ENCODE data around the gene MYBPC2.
A peak's percentile ranks its signal among the peaks of the same experiment; 100 is the strongest.
"Not testable (repeated sequence)": the region's sequence is repeated elsewhere in the genome, so short reads cannot be mapped to it uniquely, and the experiment has no call there.

Gene MYBPC2

DNA sequence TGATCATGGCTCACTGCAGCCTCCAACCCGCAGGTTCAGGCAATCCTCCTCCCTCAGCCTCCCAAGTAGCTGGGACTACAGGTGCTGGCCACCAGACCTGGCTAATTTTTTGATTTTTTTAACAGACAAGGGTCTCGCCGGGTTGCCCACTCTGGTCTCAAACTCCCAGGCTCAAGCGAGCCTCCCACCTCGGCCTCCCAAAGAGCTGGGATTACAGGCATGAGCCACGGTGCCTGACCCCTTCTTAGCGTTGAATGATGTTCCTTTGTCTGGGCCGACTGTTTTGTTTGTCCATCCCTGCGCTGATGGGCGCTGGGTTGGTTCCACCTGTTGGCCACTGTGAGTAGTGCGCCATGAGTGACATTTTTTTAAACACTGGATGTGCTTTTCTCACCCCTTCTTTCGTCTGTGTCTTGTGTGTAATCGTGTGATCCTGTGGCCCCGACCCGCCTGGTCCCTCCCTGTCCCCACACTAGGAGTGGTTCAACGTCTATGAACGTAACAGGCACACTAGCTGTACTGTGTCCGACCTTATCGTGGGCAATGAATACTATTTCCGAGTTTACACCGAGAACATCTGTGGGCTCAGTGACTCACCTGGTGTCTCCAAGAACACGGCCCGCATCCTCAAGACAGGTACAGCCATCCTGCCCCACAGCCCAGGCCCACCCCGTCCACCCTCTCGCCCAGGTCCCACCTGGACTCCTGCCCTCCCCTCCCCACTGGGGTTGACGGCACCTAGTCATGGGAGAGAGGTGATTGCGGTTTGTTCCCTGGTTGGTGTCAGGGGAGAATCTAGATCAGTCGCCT lies 28.6 kb downstream of the MYBPC2 start:
- no peaks in the 10 kb centered on the region for H3K9me3 ChIP-seq (ENCODE audit: low read length)
- H2AFZ ChIP-seq (ENCODE audit: low read depth, low read length) = no peak overlapping the region
- no peaks in the 10 kb centered on the region for H3K36me3 ChIP-seq (ENCODE audit: insufficient read depth, low read length)
- no peaks in the 10 kb centered on the region for H3K27me3 ChIP-seq (ENCODE audit: insufficient read depth, low read length)
- peaks cover 15% of the 10 kb centered on the region for H3K4me1 ChIP-seq (ENCODE audit: insufficient read depth, low read length)
- H3K4me3 ChIP-seq (ENCODE audit: low read length) = no peak overlapping the region

DNA sequence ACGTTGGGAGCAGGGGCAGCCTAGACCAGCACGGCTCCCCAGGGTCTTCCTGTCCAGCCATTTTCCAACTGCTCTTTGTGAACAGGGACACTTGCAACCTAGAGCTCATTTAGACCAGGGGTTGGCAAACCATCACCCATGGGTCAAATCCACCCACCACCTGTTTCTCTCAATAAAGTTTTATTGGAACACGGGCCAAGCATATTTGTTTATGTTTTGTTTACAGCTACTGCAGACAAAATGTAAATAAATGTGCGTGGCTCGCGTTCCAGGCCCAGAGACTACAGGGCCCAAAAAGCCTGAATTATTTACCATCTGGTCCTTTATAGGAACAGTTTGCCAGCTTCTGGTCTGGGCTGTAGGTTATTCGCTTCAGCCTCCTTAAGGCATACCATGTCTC lies 30.3 kb downstream of the MYBPC2 start:
- H3K9me3 ChIP-seq (ENCODE audit: low read length) = no peaks in the 10 kb centered on the region
- no peaks in the 10 kb centered on the region for H3K36me3 ChIP-seq (ENCODE audit: insufficient read depth, low read length)
- no peak overlapping the region for H2AFZ ChIP-seq (ENCODE audit: low read depth, low read length)
- no peak overlapping the region for H3K4me3 ChIP-seq (ENCODE audit: low read length)
- H3K27me3 ChIP-seq (ENCODE audit: insufficient read depth, low read length) = no peaks in the 10 kb centered on the region
- peaks cover 23% of the 10 kb centered on the region for H3K4me1 ChIP-seq (ENCODE audit: insufficient read depth, low read length)

DNA sequence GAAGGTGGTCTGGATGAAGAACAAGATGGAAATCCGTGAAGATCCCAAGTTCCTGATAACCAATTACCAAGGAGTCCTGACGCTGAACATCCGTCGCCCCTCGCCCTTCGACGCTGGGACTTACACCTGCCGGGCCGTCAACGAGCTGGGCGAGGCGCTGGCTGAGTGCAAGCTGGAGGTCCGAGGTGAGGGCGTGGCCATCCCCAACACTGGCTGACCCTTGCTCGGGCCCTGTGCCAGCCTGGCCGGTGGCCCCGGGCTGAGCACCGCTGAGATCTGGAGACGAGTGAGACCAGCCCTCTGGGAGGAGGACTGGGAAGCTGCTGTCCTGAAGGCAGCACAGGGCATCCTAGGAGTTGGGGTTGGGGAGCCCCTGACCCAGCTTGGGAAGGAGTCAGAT lies 31.7 kb downstream of the MYBPC2 start:
- Histone ChIP-seq H2AFZ (ENCODE audit: low read depth, low read length) (no peak overlapping the region), H3K36me3 (ENCODE audit: insufficient read depth, low read length) (no peaks in the 10 kb centered on the region), H3K4me1 (ENCODE audit: insufficient read depth, low read length) (peaks cover 23% of the 10 kb centered on the region), H3K4me3 (ENCODE audit: low read length) (no peak overlapping the region), H3K9me3 (ENCODE audit: low read length) (no peaks in the 10 kb centered on the region), H3K27me3 (ENCODE audit: insufficient read depth, low read length) (no peaks in the 10 kb centered on the region)

DNA sequence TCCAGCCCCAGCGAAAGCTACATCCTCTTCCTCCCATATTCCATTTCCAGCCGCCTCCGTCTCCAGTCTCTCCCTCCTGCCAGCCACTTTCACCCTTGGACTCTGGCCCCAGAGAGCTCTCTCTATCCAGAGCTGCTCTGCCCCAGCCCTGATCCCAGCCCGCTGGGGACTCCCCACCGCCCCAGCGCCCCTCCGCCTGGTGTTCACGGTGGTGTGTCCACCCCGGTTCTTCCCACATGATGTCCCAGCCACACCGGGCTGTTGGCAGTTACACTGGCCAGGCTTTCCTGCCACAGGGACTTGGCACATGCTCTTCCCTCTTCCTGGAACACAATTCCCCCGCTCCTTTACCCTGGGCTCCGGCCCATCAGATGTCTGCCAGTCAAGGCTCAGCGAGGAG lies 32.3 kb downstream of the MYBPC2 start:
- Histone ChIP-seq H3K36me3 (ENCODE audit: insufficient read depth, low read length) (no peaks in the 10 kb centered on the region), H3K27me3 (ENCODE audit: insufficient read depth, low read length) (no peaks in the 10 kb centered on the region), H2AFZ (ENCODE audit: low read depth, low read length) (no peak overlapping the region), H3K9me3 (ENCODE audit: low read length) (no peaks in the 10 kb centered on the region), H3K4me1 (ENCODE audit: insufficient read depth, low read length) (peaks cover 23% of the 10 kb centered on the region), H3K4me3 (ENCODE audit: low read length) (no peak overlapping the region)

DNA sequence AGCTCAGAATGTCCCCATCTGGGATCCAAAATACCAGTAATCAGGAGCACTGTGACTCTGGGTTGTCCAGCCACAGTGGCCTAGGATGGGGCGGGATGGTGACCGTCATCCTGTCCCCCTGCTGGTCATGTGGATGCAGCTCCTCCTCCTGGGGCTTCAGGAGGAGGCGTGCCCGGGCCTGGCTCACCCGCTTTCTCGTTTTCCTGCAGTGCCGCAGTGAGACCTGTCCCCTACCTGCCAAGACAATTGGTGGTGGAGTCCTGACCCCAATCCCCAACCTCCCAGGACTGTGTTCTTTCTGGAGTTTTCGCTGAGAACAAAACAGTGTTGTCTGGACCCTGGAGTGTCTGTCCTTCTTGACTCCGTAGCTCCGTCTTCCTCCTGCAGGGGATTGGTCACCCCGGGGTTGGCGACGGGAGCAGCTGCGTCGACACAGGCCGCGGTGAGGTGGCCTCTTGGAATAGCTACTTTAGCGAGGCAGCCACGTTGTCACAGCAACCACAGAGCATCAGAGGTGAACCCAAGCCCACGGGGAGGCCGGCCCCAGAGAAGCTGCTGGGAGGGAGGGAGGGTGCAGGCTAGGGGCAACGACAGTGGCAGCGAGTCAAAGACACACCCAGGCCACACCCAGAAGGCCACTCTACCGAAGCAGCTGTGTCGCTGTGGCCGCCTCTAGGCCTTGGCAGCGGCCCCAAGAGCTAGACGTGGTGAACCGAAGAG lies 33.5 kb downstream of the MYBPC2 start:
- peaks cover 15% of the 10 kb centered on the region for H3K4me1 ChIP-seq (ENCODE audit: insufficient read depth, low read length)
- no peaks in the 10 kb centered on the region for H3K36me3 ChIP-seq (ENCODE audit: insufficient read depth, low read length)
- H3K9me3 ChIP-seq (ENCODE audit: low read length) = no peaks in the 10 kb centered on the region
- H3K4me3 ChIP-seq (ENCODE audit: low read length) = peak overlapping the region; percentile 1
- H3K27me3 ChIP-seq (ENCODE audit: insufficient read depth, low read length) = no peaks in the 10 kb centered on the region
- H2AFZ ChIP-seq (ENCODE audit: low read depth, low read length) = no peak overlapping the region

DNA sequence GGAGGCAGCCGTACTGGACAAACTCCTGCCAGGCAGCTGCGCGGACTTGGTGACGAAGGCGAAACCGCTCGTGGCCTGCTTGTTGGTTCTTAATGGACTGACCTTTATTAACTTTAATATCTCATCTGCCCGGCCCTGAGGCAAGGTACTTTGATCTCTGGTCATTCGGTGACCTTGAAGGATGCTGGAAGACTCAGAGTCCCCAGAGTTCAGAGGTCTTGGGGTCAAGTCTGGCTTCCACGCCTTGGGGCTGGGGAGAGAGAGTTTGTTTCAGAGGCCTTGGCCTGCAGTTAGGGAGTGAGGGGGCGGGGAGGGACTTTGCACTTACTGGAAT lies 34.0 kb downstream of the MYBPC2 start:
- no peak overlapping the region for H3K4me3 ChIP-seq (ENCODE audit: low read length)
- H3K27me3 ChIP-seq (ENCODE audit: insufficient read depth, low read length) = no peaks in the 10 kb centered on the region
- H2AFZ ChIP-seq (ENCODE audit: low read depth, low read length) = no peak overlapping the region
- peaks cover 15% of the 10 kb centered on the region for H3K4me1 ChIP-seq (ENCODE audit: insufficient read depth, low read length)
- no peaks in the 10 kb centered on the region for H3K9me3 ChIP-seq (ENCODE audit: low read length)
- H3K36me3 ChIP-seq (ENCODE audit: insufficient read depth, low read length) = no peaks in the 10 kb centered on the region

DNA sequence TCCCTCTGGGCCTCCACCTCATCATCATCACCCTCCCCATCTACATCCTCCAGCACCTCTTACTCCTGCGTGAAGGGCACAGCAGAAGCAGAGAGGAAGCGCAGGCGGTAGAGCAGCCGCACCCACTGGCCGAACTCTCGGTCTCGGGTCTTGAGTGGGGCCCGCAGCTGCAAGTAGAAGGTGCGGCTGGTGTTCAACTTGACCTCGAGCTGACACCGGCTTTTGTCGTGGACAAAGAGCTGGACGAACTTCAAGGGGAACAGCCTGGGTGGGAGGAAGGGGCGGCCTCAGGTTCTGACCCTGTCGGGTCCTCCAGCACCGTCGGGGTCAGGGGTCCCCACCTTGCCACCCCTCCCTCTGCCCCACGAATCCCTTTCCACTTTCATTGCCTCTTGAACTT lies 34.9 kb downstream of the MYBPC2 start:
- H3K36me3 ChIP-seq (ENCODE audit: insufficient read depth, low read length) = no peaks in the 10 kb centered on the region
- H3K4me3 ChIP-seq (ENCODE audit: low read length) = no peak overlapping the region
- no peaks in the 10 kb centered on the region for H3K9me3 ChIP-seq (ENCODE audit: low read length)
- H3K27me3 ChIP-seq (ENCODE audit: insufficient read depth, low read length) = no peaks in the 10 kb centered on the region
- H2AFZ ChIP-seq (ENCODE audit: low read depth, low read length) = no peak overlapping the region
- H3K4me1 ChIP-seq (ENCODE audit: insufficient read depth, low read length) = peaks cover 15% of the 10 kb centered on the region

DNA sequence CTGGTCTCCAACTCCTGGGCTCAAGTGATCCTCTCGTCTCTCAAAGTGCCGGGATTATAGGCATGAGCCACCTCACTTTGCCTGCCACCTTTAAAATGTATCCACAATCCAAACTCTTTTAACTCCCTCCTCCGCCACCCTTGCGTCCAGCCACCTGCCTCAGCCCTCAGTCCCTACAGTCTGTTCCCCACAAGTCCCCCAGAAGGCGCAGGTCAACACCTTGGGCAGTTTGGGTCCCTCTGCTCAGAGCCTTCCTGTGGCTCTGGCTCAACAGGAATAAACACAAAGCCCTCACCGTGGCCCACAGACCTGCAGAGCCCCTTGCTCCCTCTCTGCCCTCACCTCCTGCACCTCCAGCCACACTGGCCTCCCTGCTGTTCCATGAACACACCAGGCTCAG lies 36.1 kb downstream of the MYBPC2 start:
- Histone ChIP-seq H3K9me3 (ENCODE audit: low read length) (no peaks in the 10 kb centered on the region), H2AFZ (ENCODE audit: low read depth, low read length) (no peak overlapping the region), H3K4me3 (ENCODE audit: low read length) (no peak overlapping the region), H3K27me3 (ENCODE audit: insufficient read depth, low read length) (no peaks in the 10 kb centered on the region), H3K4me1 (ENCODE audit: insufficient read depth, low read length) (peaks cover 15% of the 10 kb centered on the region), H3K36me3 (ENCODE audit: insufficient read depth, low read length) (no peaks in the 10 kb centered on the region)

DNA sequence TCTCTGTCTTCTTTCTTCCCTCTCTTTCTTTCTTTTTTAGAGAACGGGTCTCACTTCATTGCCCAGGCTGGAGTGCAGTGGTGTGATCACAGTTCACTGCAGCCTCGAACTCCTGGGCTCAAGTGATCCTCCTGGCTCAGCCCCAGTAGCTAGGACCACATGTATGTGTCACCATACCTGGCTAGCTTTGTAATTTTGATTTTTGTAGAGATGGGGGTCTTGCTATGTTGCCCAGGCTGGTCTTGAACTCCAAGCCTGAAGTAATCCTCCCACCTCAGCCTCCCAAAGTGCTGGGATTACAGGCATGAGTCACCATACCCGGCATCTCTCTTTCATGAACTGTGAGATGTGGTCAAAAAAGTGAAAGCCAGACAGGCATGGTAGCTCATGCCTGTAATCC lies 40.6 kb downstream of the MYBPC2 start:
- not testable (repeated sequence) for H3K36me3 ChIP-seq (ENCODE audit: insufficient read depth, low read length); H3K9me3 ChIP-seq (ENCODE audit: low read length); H3K27me3 ChIP-seq (ENCODE audit: insufficient read depth, low read length); H3K4me1 ChIP-seq (ENCODE audit: insufficient read depth, low read length); H3K4me3 ChIP-seq (ENCODE audit: low read length); H2AFZ ChIP-seq (ENCODE audit: low read depth, low read length)

DNA sequence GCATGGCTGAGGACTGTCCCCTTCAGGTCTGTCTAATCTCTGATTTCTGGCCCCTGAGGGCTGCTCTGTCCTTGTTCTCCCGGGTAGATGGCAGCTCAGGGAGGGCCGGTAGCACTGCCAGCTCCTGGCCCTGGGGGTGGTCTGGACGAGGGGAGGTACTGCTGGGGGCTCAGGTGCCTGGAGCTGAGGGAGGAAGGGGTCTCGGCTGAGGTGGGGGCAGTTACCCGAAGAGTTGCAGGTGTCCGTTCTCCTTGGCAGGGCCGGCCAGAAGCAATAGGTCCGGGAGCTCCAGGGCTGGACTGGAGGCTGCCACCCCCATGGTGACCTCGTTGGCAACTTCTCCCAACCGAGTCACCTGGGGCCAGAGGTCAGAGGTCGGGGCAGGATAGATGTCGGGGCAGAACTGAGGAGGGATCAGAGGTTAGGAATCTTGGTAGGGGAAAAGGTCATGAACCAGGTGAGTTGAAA lies 42.4 kb downstream of the MYBPC2 start:
- H2AFZ ChIP-seq (ENCODE audit: low read depth, low read length) = no peak overlapping the region
- no peaks in the 10 kb centered on the region for H3K27me3 ChIP-seq (ENCODE audit: insufficient read depth, low read length)
- H3K36me3 ChIP-seq (ENCODE audit: insufficient read depth, low read length) = peaks cover 12% of the 10 kb centered on the region
- H3K4me3 ChIP-seq (ENCODE audit: low read length) = no peak overlapping the region
- peaks cover 5% of the 10 kb centered on the region for H3K4me1 ChIP-seq (ENCODE audit: insufficient read depth, low read length)
- H3K9me3 ChIP-seq (ENCODE audit: low read length) = peaks cover 23% of the 10 kb centered on the region

- no peak overlapping the region for H3K4me3 ChIP-seq (ENCODE audit: low read length)
Measured at GRCh38 chr19:50475736-50476223, 43.1 kb downstream of the MYBPC2 start.

GRCh38 chr19:50476224-50476906 lies 43.7 kb downstream of the MYBPC2 start, which contains the start of the genes EMC10 and GARIN5A:
TSS of gene EMC10 (plus strand) at chr19:50476507. CDS start at chr19:50476545, 38 bp downstream.
TSS of gene GARIN5A (minus strand) at chr19:50476848. CDS start at chr19:50476388, 460 bp downstream.
- H3K4me3 ChIP-seq (ENCODE audit: low read length) = peak within 1 kb of the TSS; percentile 70
- peaks cover 23% of the 10 kb centered on the region for H3K9me3 ChIP-seq (ENCODE audit: low read length)
- H3K27me3 ChIP-seq (ENCODE audit: insufficient read depth, low read length) = no peaks in the 10 kb centered on the region
- peaks cover 12% of the 10 kb centered on the region for H3K36me3 ChIP-seq (ENCODE audit: insufficient read depth, low read length)
- peaks cover 5% of the 10 kb centered on the region for H3K4me1 ChIP-seq (ENCODE audit: insufficient read depth, low read length)
- peak within 1 kb of the TSS; percentile 92 for H2AFZ ChIP-seq (ENCODE audit: low read depth, low read length)

More at GRCh38 chr19:50475736-50476223, 43.1 kb downstream of the MYBPC2 start:
- Histone ChIP-seq H3K36me3 (ENCODE audit: insufficient read depth, low read length) (peaks cover 12% of the 10 kb centered on the region), H3K27me3 (ENCODE audit: insufficient read depth, low read length) (no peaks in the 10 kb centered on the region), H3K4me1 (ENCODE audit: insufficient read depth, low read length) (peaks cover 5% of the 10 kb centered on the region), H2AFZ (ENCODE audit: low read depth, low read length) (no peak overlapping the region), H3K9me3 (ENCODE audit: low read length) (peaks cover 23% of the 10 kb centered on the region)

DNA sequence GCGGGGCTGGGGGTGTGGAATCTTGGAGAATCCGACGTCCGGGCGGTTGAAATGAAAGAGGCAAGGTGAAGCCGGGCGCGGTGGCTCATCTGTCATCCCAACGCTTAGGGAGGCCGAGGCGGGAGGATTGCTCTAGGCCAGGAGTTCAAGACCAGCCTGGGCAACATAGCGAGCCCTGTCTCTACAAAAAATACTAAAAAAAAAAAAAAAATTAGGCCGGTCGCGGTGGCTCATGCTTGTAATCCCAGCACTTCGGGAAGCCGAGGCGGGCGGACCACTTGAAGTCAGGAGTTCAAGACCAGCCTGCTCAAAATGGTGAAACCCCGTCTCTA lies 44.2 kb downstream of the MYBPC2 start:
- peaks cover 5% of the 10 kb centered on the region for H3K4me1 ChIP-seq (ENCODE audit: insufficient read depth, low read length)
- H3K4me3 ChIP-seq (ENCODE audit: low read length) = peak overlapping the region; percentile 70
- peaks cover 23% of the 10 kb centered on the region for H3K9me3 ChIP-seq (ENCODE audit: low read length)
- H3K27me3 ChIP-seq (ENCODE audit: insufficient read depth, low read length) = no peaks in the 10 kb centered on the region
- H2AFZ ChIP-seq (ENCODE audit: low read depth, low read length) = peak overlapping the region; percentile 92
- H3K36me3 ChIP-seq (ENCODE audit: insufficient read depth, low read length) = peaks cover 12% of the 10 kb centered on the region

Measured in neuron (in vitro differentiated cells).